Measurements from ENCODE around the gene HPCAL1. TPM values are rescaled to one million over a fixed set of nuclear protein-coding genes. Genes with fewer than 3 reads are reported as not detected.

HPCAL1 gene
- total and polyA plus RNA-seq, 2 of the 8 experiments (the other 6 are each of a cell fraction or from before 2014, with no cell fraction given): 5.8 to 8.6 TPM

DNA sequence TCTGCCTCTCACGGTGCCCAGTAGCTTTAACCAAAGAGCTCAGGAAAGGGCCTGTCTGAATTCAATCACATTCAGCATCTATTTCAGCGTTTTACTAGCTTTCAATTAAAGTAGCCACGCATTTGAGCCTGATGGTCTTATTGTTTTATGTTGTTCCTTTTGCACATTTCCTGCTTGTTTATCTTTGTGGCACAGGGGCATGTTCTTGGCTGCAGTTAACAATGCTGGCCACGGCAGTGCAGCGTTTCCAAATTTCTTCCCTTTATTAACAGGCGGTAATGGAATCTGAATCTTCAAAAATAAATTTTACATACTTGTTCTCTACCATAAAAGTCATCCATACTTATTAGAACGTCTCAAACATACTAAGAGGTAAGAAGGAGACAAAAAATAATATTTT, 46.2 kb downstream of the HPCAL1 start (continued):
- TF ChIP-seq SAP30 (IDR thresholded peaks at IDR 0.05; ENCODE audit: insufficient read depth, insufficient replicate concordance, low read length) (no peak), SP4 (IDR thresholded peaks at IDR 0.05; ENCODE audit: low read length) (no peak), POLR2AphosphoS5 (IDR thresholded peaks at IDR 0.05; ENCODE audit: low read depth, low read length) (no peak), RNF2 (IDR thresholded peaks at IDR 0.05; ENCODE audit: borderline replicate concordance, low read depth, low read length, missing control alignments, poor library complexity, severe bottlenecking) (no peak)
